Loucy (cell line): ENCODE results near the gene KDM5A.

ENCODE experiments used
- CTCF ChIP-seq: fragments of 200-600 bp; sonication (generic); conservative IDR thresholded peaks from 2 replicates; pipeline ENCODE4 v1.5.1; 2014; ENCODE audit warnings: mild to moderate bottlenecking, antibody characterized with exemption, low read length
- EZH2phosphoT487 ChIP-seq: fragments of 200-600 bp; IDR thresholded peaks from 2 replicates; pipeline ENCODE4 v1.6.1; 2018; ENCODE audit warnings: antibody characterized with exemption, mild to moderate bottlenecking, moderate library complexity, borderline replicate concordance

GRCh38 chr12:308511-308910 is 80.6 kb downstream of the KDM5A start:
- TF ChIP-seq CTCF (no peak), EZH2phosphoT487 (no peak)
